SK-N-SH (cell line): ENCODE data around the gene ARF4.

Experiments used
- EP300 ChIP-seq, 2 experiments: IDR thresholded peaks; 2 replicates each; pipeline versions ENCODE4 v1.4.0 to v1.6.1; 2012; ENCODE audit warnings: borderline replicate concordance in 1 of 2, low read depth in 1 of 2, low read length in 1 of 2
- EZH2phosphoT487 ChIP-seq: fragments of 200-600 bp; sonication (generic); IDR thresholded peaks from 2 replicates; pipeline ENCODE4 v1.6.1; 2017; ENCODE audit warnings: low read depth, mixed run types, mild to moderate bottlenecking, antibody characterized with exemption, moderate library complexity, borderline replicate concordance
- MXI1 ChIP-seq: IDR thresholded peaks from 2 replicates; pipeline ENCODE4 v1.6.1; 2012; ENCODE audit warnings: mild to moderate bottlenecking, low read depth, low read length, improper control_type of control experiment
- NFIC ChIP-seq: IDR thresholded peaks from 2 replicates; pipeline ENCODE4 v1.4.0; 2012; ENCODE audit warnings: borderline replicate concordance
- RXRA ChIP-seq: IDR thresholded peaks from 2 replicates; pipeline ENCODE4 v1.4.0; 2012; ENCODE audit warnings: low read depth, mild to moderate bottlenecking, borderline replicate concordance
- SMC3 ChIP-seq: IDR thresholded peaks from 2 replicates; pipeline ENCODE4 v1.6.1; 2012; ENCODE audit warnings: low read depth, low read length, improper control_type of control experiment
- YY1 ChIP-seq: IDR thresholded peaks from 2 replicates; pipeline ENCODE4 v1.4.0; 2012; ENCODE audit warnings: low read depth, mild to moderate bottlenecking
- TF ChIP-seq, protein P1 (sequence below): fragments of 200-600 bp; sonication (generic); IDR thresholded peaks from 2 replicates; pipeline ENCODE4 v1.6.1; 2017; ENCODE audit warnings: antibody characterized with exemption, mild to moderate bottlenecking, moderate library complexity

DNA sequence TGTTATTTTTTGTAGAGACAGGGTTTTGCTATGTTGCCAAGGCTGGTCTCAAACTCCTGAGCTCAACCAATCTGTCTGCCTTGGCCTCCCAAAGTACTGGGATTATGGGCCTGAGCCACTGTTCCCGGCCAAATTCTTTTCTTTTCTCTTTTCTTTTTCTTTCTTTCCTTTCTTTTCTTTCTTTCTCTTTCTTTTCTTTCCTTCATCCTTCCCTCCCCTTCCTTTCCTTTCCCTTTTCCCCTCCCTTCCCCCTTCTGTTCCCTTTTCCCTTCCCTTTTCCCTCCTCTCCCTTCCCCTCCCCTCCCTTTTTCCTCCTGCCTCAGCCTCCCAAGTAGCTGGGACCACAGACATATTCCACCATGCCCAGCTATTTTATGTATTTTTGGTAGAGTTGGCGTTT, 3.1 kb upstream of the ARF4 start:
- TF ChIP-seq EP300 (IDR thresholded peaks at IDR 0.05; ENCODE audit: borderline replicate concordance in 1 of 2, low read depth in 1 of 2, low read length in 1 of 2) (no peak), RXRA (no peak), NFIC (no peak), SMC3 (no peak), YY1 (no peak), EZH2phosphoT487 (no peak), MXI1 (no peak)
- TF ChIP-seq, protein P1, sequence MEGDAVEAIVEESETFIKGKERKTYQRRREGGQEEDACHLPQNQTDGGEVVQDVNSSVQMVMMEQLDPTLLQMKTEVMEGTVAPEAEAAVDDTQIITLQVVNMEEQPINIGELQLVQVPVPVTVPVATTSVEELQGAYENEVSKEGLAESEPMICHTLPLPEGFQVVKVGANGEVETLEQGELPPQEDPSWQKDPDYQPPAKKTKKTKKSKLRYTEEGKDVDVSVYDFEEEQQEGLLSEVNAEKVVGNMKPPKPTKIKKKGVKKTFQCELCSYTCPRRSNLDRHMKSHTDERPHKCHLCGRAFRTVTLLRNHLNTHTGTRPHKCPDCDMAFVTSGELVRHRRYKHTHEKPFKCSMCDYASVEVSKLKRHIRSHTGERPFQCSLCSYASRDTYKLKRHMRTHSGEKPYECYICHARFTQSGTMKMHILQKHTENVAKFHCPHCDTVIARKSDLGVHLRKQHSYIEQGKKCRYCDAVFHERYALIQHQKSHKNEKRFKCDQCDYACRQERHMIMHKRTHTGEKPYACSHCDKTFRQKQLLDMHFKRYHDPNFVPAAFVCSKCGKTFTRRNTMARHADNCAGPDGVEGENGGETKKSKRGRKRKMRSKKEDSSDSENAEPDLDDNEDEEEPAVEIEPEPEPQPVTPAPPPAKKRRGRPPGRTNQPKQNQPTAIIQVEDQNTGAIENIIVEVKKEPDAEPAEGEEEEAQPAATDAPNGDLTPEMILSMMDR = no peak
